ENCODE results near the gene ARL14EP.
A peak's percentile ranks its signal among the peaks of the same experiment; 100 is the strongest.

The ARL14EP gene

GRCh38 chr11:30322826-30323710, at the start of gene ARL14EP:
Gene ARL14EP, plus strand, starts transcription at chr11:30323104. Its CDS starts 7,845 bp downstream, at chr11:30330949.
- DNase-seq: peak; percentile 94

GRCh38 chr11:30277176-30277575, 45.7 kb upstream of the ARL14EP start:
- no peak for DNase-seq

- DNase-seq: no peak
These were observed 43.1 kb upstream of the ARL14EP start for GRCh38 chr11:30279796-30280195.

- no peak for DNase-seq
These were observed 41.2 kb upstream of the ARL14EP start for GRCh38 chr11:30281476-30282288.

- DNase-seq: no peak
These were observed 40.6 kb upstream of the ARL14EP start for GRCh38 chr11:30282289-30282631.

- no peak for DNase-seq
These were observed 38.1 kb upstream of the ARL14EP start for GRCh38 chr11:30284836-30285235.

- no peak for DNase-seq
These were observed 37.3 kb upstream of the ARL14EP start for GRCh38 chr11:30285416-30286121.

- no peak for DNase-seq
These were observed 31.6 kb upstream of the ARL14EP start for GRCh38 chr11:30291331-30291730.

- no peak for DNase-seq
These were observed 30.4 kb upstream of the ARL14EP start for GRCh38 chr11:30292545-30292944.

GRCh38 chr11:30295178-30295885, 27.6 kb upstream of the ARL14EP start:
- no peak for DNase-seq

GRCh38 chr11:30304620-30305019, 18.3 kb upstream of the ARL14EP start:
- DNase-seq: no peak

- no peak for DNase-seq
These were observed 12.3 kb upstream of the ARL14EP start for GRCh38 chr11:30310623-30311022.

GRCh38 chr11:30311189-30311588, 11.7 kb upstream of the ARL14EP start:
- DNase-seq: no peak

GRCh38 chr11:30312243-30312642, 10.7 kb upstream of the ARL14EP start:
- no peak for DNase-seq

- no peak for DNase-seq
These were observed 9.3 kb upstream of the ARL14EP start for GRCh38 chr11:30313580-30313979.

- DNase-seq: no peak
These were observed 8.3 kb upstream of the ARL14EP start for GRCh38 chr11:30314625-30315024.

- DNase-seq: no peak
These were observed 6.7 kb upstream of the ARL14EP start for GRCh38 chr11:30316237-30316636.

- no peak for DNase-seq
These were observed 5.9 kb upstream of the ARL14EP start for GRCh38 chr11:30317030-30317429.

- DNase-seq: no peak
These were observed 1.6 kb upstream of the ARL14EP start for GRCh38 chr11:30321321-30321720.

GRCh38 chr11:30322191-30322590, 713 bp upstream of the ARL14EP start:
- no peak for DNase-seq

- no peak for DNase-seq
These were observed 3.3 kb downstream of the ARL14EP start for GRCh38 chr11:30326114-30326778.

- DNase-seq: no peak
These were observed 4.0 kb downstream of the ARL14EP start for GRCh38 chr11:30326906-30327305.

Measured in NCI-H1092 (cell line).